IMR-90 (cell line): ENCODE measurements around the gene APCDD1. TPM values are rescaled to one million over a fixed set of nuclear protein-coding genes. Genes with fewer than 3 reads are reported as not detected.

Experiments used
- ATAC-seq: fragments of 200-7000 bp; cut with Tn5 transposase; 2 replicates; pipeline ENCODE4 v1.9.1; 2020; ENCODE audit warnings: low read depth, mild to moderate bottlenecking, moderate library complexity
- BruUV-seq: library from RNA; stranded (reverse); fragments of 400-500 nt; replicated peaks from 2 replicates; lab custom pipeline; 2021; lab: Mats Ljungman, UMichigan
- CTCF ChIA-PET: fragments of 300-600 bp; formaldehyde crosslinking; extraction: SDS; loops from one replicate; lab custom pipeline; 2021; ENCODE audit warnings: antibody characterized with exemption; lab: Yijun Ruan, JAX
- POLR2A ChIA-PET: fragments of 300-600 bp; sonication (Branson Sonifier 250); formaldehyde crosslinking; loops from one replicate; lab custom pipeline; 2022; ENCODE audit warnings: antibody characterized with exemption; ENCODE audit not compliant: unreplicated experiment; lab: Charles Lee
- DNase-seq: peaks from one replicate; pipeline ENCODE4 v3.0.0; 2013
- H2AFZ ChIP-seq: replicated peaks from 2 replicates; pipeline ENCODE3; 2013; ENCODE audit warnings: low read length, mild to moderate bottlenecking; ENCODE audit not compliant: poor library complexity
- H2AK5ac ChIP-seq: 2 replicates; pipeline ENCODE4 v1.6.1; 2013; ENCODE audit warnings: low read depth, low read length, inconsistent platforms
- H2AK9ac ChIP-seq: replicated peaks from 2 replicates; pipeline ENCODE3; 2013; ENCODE audit warnings: mild to moderate bottlenecking, low read depth, low read length, moderate library complexity; ENCODE audit not compliant: poor library complexity
- H2BK120ac ChIP-seq: 2 replicates; pipeline ENCODE4 v1.6.1; 2013; ENCODE audit warnings: low read depth, low read length, inconsistent platforms
- H2BK15ac ChIP-seq: 3 replicates; pipeline ENCODE4 v1.6.1; 2013; ENCODE audit warnings: low read depth, low read length, inconsistent platforms
- H2BK20ac ChIP-seq: 2 replicates; pipeline ENCODE4 v1.6.1; 2013; ENCODE audit warnings: low read depth, mild to moderate bottlenecking, inconsistent platforms, low read length, moderate library complexity
- H2BK5ac ChIP-seq: 2 replicates; pipeline ENCODE4 v1.6.1; 2013; ENCODE audit warnings: mild to moderate bottlenecking, low read depth, low read length, inconsistent platforms; ENCODE audit not compliant: poor library complexity, severe bottlenecking
- H3K14ac ChIP-seq: replicated peaks from 2 replicates; pipeline ENCODE4 v1.6.1; 2013; ENCODE audit warnings: low read depth, low read length, inconsistent platforms
- H3K18ac ChIP-seq: 2 replicates; pipeline ENCODE4 v1.6.1; 2013; ENCODE audit warnings: low read depth, low read length, control low read depth
- H3K23ac ChIP-seq: 2 replicates; pipeline ENCODE4 v1.6.1; 2013; ENCODE audit warnings: low read depth, low read length, inconsistent platforms
- H3K27ac ChIP-seq: 2 replicates; pipeline ENCODE4 v1.5.1; 2013; ENCODE audit warnings: mild to moderate bottlenecking, control low read depth, low read length; ENCODE audit not compliant: insufficient read depth
- H3K27me3 ChIP-seq: 2 replicates; pipeline ENCODE4 v1.6.1; 2013; ENCODE audit warnings: low read length; ENCODE audit not compliant: control insufficient read depth, insufficient read depth
- H3K36me3 ChIP-seq: 2 replicates; pipeline ENCODE4 v1.6.1; 2013; ENCODE audit warnings: low read length, mixed read lengths; ENCODE audit not compliant: control insufficient read depth, insufficient read depth
- H3K4ac ChIP-seq: 2 replicates; pipeline ENCODE4 v1.6.1; 2013; ENCODE audit warnings: low read depth, low read length, inconsistent platforms
- H3K4me1 ChIP-seq: 2 replicates; pipeline ENCODE4 v1.6.1; 2013; ENCODE audit warnings: low read length, mixed read lengths; ENCODE audit not compliant: control insufficient read depth, insufficient read depth
- H3K4me2 ChIP-seq: 2 replicates; pipeline ENCODE4 v1.6.1; 2013; ENCODE audit warnings: low read depth, mild to moderate bottlenecking, control low read depth, low read length, moderate library complexity
- H3K4me3 ChIP-seq: 2 replicates; pipeline ENCODE4 v1.5.1; 2013; ENCODE audit warnings: low read depth, mild to moderate bottlenecking, control low read depth, low read length, moderate library complexity; ENCODE audit not compliant: insufficient read depth
- H3K56ac ChIP-seq: 2 replicates; pipeline ENCODE4 v1.6.1; 2013; ENCODE audit warnings: low read length, inconsistent platforms; ENCODE audit not compliant: insufficient read depth; ENCODE audit errors: extremely low read depth
- H3K79me1 ChIP-seq, 2 experiments: 2 replicates each; pipeline ENCODE4 v1.6.1; 2013; ENCODE audit warnings: low read length in 2 of 2, inconsistent platforms in 1 of 2, low read depth in 1 of 2
- H3K9ac ChIP-seq: 2 replicates; pipeline ENCODE4 v1.6.1; 2013; ENCODE audit warnings: low read depth, low read length, control low read depth
- H3K9me1 ChIP-seq: 2 replicates; pipeline ENCODE4 v1.6.1; 2013; ENCODE audit warnings: low read length, inconsistent platforms; ENCODE audit not compliant: insufficient read depth
- H3K9me3 ChIP-seq: 2 replicates; pipeline ENCODE4 v1.6.1; 2013; ENCODE audit warnings: low read length; ENCODE audit not compliant: control insufficient read depth, insufficient read depth
- H4K20me1 ChIP-seq: 2 replicates; pipeline ENCODE4 v1.6.1; 2013; ENCODE audit warnings: low read length, inconsistent platforms; ENCODE audit not compliant: insufficient read depth
- H4K5ac ChIP-seq: 2 replicates; pipeline ENCODE4 v1.6.1; 2013; ENCODE audit warnings: mild to moderate bottlenecking, low read depth, low read length, control low read depth
- H4K8ac ChIP-seq, 2 experiments: 2 replicates each; pipeline ENCODE4 v1.6.1; 2013; ENCODE audit warnings: low read depth in 2 of 2, low read length in 2 of 2, control low read depth in 1 of 2, inconsistent platforms in 1 of 2
- H4K91ac ChIP-seq: 2 replicates; pipeline ENCODE4 v1.6.1; 2013; ENCODE audit warnings: low read depth, low read length, inconsistent platforms; ENCODE audit not compliant: insufficient read depth
- CHD1 ChIP-seq: IDR thresholded peaks from 2 replicates; pipeline ENCODE4 v1.6.1; 2012; ENCODE audit warnings: low read depth, low read length, improper control_type of control experiment
- FOS ChIP-seq: fragments of 150-350 bp; IDR thresholded peaks from 2 replicates; pipeline ENCODE4 v1.6.1; 2016; ENCODE audit warnings: low read depth, low read length
- MAZ ChIP-seq: IDR thresholded peaks from 2 replicates; pipeline ENCODE4 v1.6.1; 2012; ENCODE audit warnings: low read depth, mild to moderate bottlenecking, low read length, improper control_type of control experiment, moderate library complexity, borderline replicate concordance
- POLR2A ChIP-seq: IDR thresholded peaks from 2 replicates; pipeline ENCODE4 v1.6.1; 2012; ENCODE audit warnings: mild to moderate bottlenecking, low read depth, low read length
- RAD21 ChIP-seq: IDR thresholded peaks from 2 replicates; pipeline ENCODE4 v1.6.1; 2012; ENCODE audit warnings: low read length, improper control_type of control experiment
- WGBS, 2 experiments: methylation state at CpG; one replicate each; pipeline versions ENCODE4 v1.1.5 to v1.1.7; 2013; ENCODE audit warnings: missing lambda C conversion rate in 2 of 2; ENCODE audit not compliant: insufficient read length in 1 of 2; ENCODE audit errors: extremely low coverage in 2 of 2; 5-methylcytosine and 5-hydroxymethylcytosine counted together
- dilution Hi-C: fragments of 300-500 bp; cut with HindIII; formaldehyde crosslinking; loops from one replicate; pipeline ENCODE4 v1.14.3; 2018; ENCODE audit warnings: low sequenced_read_pairs; ENCODE audit not compliant: unreplicated experiment
- in situ Hi-C: fragments of 300-500 bp; cut with MboI; formaldehyde crosslinking; loops from 3 replicates; pipeline ENCODE4 v1.14.3; 2019; ENCODE audit warnings: low sequenced_read_pairs, inconsistent platforms, mixed read lengths
- intact Hi-C: fragments of 100-400 bp; cut with micrococcal nuclease; formaldehyde crosslinking; loops from 2 replicates; pipeline ENCODE4 v1.10.0; 2022
- polyA plus RNA-seq, 3 experiments: library from polyadenylated mRNA; depleted of rRNA; stranded (reverse); fragments of >200 nt; gene quantifications; 2 replicates each; pipeline ENCODE4 v1.2.3, GENCODE V29; 2012; ENCODE audit warnings: low replicate concordance in 1 of 3
- total RNA-seq: library from RNA; depleted of rRNA; stranded (reverse); fragments of >200 nt; gene quantifications from 2 replicates; pipeline ENCODE4 v1.2.3, GENCODE V29; 2012
- TF ChIP-seq, protein P1 (sequence below): fragments of 150-350 bp; IDR thresholded peaks from 2 replicates; pipeline ENCODE4 v1.6.1; 2016; ENCODE audit warnings: low read depth, mild to moderate bottlenecking, low read length, moderate library complexity, borderline replicate concordance

APCDD1 gene
- total and polyA plus RNA-seq, 2 of the 4 experiments (the other 2 are of a cell fraction) = 1.1 to 2.2 TPM

DNA sequence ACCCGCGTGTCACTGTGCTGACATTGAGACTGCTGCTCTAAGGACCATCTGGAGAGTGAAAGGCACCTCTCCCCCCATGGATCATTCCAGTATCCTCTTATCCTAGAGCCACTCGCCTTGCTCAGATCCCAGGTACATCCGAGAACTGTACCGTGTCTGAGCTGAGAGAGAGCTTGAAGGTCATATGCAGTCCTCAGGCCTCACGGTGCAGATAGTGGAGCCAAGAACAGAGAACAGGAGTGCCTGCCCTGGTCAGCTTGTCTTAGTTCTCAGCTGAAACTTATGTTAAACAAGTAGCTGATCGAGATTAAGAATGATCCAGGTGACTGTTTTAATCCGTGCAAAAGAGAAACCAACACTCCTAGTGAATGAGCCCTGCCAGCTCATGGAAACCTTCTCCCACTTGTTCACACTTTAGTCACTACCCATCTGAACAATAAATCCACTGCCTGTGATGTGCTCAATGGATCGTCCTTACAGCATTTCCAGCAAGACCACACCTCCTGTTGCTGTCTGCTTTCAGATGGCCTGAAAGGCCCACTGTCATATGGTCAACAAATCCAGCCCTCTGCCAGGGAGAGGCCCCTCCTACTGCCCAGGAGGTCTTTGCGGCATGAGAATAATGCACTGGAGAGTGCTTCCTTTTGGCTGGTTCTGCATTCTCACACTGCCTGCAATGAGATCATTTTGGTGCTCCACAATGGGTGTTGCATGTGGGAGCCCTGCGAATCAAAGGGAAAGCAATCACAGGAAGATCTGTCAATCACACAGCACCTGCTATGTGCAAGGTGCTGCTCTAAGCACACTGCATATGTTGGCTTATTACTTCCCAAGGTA lies 43.7 kb upstream of the APCDD1 start:
- peak overlapping the region; percentile 16; the same call in 1 of the 2 replicates for H3K4ac ChIP-seq
- no peak overlapping the region for H3K56ac ChIP-seq
- ChIA-PET CTCF (interaction anchor here (0.6 to 1.9 kb wide), 2 partner anchors 9 to 313 kb away, joined by 3 to 5 read pairs; no protein-coding TSS in a partner anchor), POLR2A (no interaction called here)
- no peak for DNase-seq
- no peak for ATAC-seq
- intact Hi-C loops = no loop called here
- no peak overlapping the region for H3K23ac ChIP-seq
- H2BK20ac ChIP-seq = no peak overlapping the region
- H4K8ac ChIP-seq = no peak overlapping the region
- H3K79me1 ChIP-seq = no peaks in the 10 kb centered on the region
- no peaks in the 10 kb centered on the region for H4K20me1 ChIP-seq
- dilution Hi-C loops = no loop called here
- no peak overlapping the region for H2AK9ac ChIP-seq
- in situ Hi-C loops = no loop called here
- WGBS, 2 experiments = 78% methylated on average over 6 of the region's 11 CpGs; no CpG with 5 or more reads in 1 of the 2 experiments
- TF ChIP-seq CHD1 (no peak), FOS (no peak), RAD21 (no peak), MAZ (no peak), POLR2A (no peak)
- TF ChIP-seq, protein P1, sequence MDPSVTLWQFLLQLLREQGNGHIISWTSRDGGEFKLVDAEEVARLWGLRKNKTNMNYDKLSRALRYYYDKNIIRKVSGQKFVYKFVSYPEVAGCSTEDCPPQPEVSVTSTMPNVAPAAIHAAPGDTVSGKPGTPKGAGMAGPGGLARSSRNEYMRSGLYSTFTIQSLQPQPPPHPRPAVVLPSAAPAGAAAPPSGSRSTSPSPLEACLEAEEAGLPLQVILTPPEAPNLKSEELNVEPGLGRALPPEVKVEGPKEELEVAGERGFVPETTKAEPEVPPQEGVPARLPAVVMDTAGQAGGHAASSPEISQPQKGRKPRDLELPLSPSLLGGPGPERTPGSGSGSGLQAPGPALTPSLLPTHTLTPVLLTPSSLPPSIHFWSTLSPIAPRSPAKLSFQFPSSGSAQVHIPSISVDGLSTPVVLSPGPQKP = no peak
- no peaks in the 10 kb centered on the region for H3K9me3 ChIP-seq
- no peak overlapping the region for H4K91ac ChIP-seq
- no peak overlapping the region for H2BK15ac ChIP-seq
- H3K9me1 ChIP-seq = no peaks in the 10 kb centered on the region
- peak overlapping the region; percentile 5; the same call in 1 of the 2 replicates for H2AK5ac ChIP-seq
- no peak overlapping the region for H2BK5ac ChIP-seq
- no peak overlapping the region for H3K9ac ChIP-seq
- H3K27me3 ChIP-seq = peaks cover 5% of the 10 kb centered on the region
- no peaks in the 10 kb centered on the region for H3K36me3 ChIP-seq
- no peaks in the 10 kb centered on the region for H3K4me1 ChIP-seq
- no peak overlapping the region for H2BK120ac ChIP-seq
- peak overlapping the region; percentile 44 for H2AFZ ChIP-seq
- H3K4me3 ChIP-seq = no peak overlapping the region
- no peak overlapping the region for H4K5ac ChIP-seq
- no peak overlapping the region for H3K14ac ChIP-seq
- BruUV-seq = no TSS peak
- H3K4me2 ChIP-seq = no peak overlapping the region
- H3K27ac ChIP-seq = no peak overlapping the region
- H3K18ac ChIP-seq = no peak overlapping the region
